NOMO-1 treated with dmso at 0.1 percent for 144 hours (cell line): ENCODE results near the gene POLR3G.

Source experiments
- DNase-seq: peaks from one replicate; lab custom pipeline; 2025; ENCODE audit not compliant: unreplicated experiment; lab: John Stamatoyannopoulos, UW

The POLR3G gene

GRCh38 chr5:90549729-90550275, 75.1 kb downstream of the POLR3G start:
- DNase-seq, result peak; percentile 2

DNA sequence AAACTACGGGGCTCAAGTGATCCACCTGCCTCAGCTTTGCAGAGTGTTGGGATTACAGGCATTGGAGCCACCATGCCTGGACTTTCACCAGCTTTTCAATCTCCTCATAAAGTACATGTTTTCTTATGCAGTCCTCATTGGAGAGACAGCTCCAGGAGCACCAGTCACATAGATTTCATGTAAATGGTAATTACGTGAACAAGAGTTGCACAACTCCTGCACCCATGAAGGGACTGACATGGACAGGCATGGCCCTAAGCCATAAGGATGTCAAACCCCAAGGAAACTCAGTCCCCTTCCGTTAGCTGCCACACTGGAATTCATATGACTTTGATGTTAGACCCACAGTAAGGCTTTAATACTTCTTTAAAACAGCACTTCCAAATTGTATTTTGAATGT, 76.3 kb downstream of the POLR3G start:
- DNase-seq, result peak; percentile 0

GRCh38 chr5:90551376-90551775, 76.7 kb downstream of the POLR3G start:
- peak; percentile 4 for DNase-seq

DNA sequence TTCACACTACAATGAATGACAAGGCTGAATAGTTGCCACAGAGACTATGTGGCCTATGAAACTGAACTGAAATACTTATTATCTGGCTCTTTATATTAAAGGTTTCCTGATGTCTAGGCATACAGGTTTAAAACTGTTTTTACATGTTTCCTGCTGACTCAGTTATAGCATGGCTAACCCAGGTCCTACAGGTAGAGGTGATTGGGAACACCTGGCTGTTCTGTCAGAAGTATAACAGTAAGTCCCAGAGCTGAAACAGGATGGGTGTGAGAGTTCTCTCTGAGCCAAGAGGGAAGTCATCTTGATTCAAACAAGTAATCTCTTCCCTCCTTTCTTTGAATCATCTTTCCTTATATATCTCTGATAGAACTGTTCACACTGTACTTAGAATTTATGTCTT, 79.0 kb downstream of the POLR3G start:
- DNase-seq, result no peak

DNA sequence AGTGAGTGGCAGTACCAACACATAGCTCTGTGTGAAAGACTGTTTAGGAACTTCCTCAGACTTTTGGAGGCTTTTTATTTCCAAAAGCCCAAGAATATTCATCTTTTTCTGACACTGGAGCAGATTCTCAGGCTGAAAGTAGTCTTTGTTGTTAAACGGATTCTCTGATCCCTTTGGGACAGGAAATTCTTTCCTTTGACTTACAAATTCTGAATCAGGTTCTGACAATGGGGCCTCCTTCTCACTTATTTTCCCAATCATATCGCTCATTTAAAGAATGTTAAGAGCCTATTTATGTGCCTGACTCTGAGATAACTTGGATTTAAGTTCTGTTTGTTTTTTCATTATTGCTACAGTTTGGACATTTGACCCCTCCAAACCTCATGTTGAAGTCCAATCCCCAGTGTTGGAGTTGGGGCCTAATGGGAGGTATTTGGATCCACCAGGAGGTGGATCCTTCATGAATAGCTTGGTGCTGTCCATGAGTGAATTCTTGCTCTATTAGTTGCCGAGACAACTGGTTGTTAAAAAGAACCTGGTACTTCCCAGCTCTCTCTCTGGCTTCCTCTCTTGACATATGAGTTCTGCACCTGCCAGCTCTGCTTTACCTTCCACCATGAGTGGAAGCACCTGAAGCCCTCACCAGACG, 79.8 kb downstream of the POLR3G start:
- no peak for DNase-seq

DNA sequence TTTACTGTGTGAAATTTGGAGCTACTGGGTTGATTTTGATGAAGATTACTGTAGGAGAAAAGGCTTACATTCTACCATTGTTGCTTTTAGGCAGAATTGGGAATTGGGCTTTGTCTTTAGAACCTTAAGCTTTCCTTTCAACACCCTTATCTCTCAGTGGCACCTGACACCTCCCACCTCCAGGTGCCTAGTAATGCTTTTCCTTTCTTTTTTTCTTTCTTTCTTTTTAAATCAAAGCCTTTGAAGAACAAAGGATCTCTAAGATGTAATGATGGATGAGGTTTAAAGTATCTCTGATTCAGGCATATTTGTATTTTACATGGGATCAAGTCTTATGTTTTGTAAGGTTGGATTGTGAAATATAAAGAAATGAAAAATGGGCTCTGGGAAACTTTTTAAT, 81.0 kb downstream of the POLR3G start:
- no peak for DNase-seq

GRCh38 chr5:90557391-90557790, 82.7 kb downstream of the POLR3G start:
- no peak for DNase-seq

DNA sequence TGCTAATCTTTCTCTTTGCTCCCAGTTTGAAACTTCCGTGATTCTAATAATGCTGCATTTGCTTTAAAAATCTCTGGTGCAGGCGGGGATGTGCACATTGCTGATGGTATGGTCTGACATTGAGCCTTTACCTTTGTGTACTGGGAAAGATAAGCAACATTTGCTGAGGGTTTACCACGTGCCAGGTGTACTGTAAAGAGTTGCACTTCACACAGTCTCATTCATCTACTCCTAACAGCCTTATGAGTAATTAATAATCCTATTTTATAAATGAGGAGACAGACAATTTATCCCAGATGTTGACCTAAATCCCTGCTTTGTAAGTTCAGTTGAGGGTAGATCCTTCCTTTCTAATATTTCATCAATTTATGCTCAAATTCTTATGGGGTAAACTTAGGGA, 83.2 kb downstream of the POLR3G start:
- DNase-seq, result no peak

- no peak for DNase-seq
Measured at GRCh38 chr5:90558344-90559192, 83.9 kb downstream of the POLR3G start, which contains the start of gene ADGRV1. Gene ADGRV1 (plus strand): TSS chr5:90558797. CDS start chr5:90558896, 99 bp downstream.

DNA sequence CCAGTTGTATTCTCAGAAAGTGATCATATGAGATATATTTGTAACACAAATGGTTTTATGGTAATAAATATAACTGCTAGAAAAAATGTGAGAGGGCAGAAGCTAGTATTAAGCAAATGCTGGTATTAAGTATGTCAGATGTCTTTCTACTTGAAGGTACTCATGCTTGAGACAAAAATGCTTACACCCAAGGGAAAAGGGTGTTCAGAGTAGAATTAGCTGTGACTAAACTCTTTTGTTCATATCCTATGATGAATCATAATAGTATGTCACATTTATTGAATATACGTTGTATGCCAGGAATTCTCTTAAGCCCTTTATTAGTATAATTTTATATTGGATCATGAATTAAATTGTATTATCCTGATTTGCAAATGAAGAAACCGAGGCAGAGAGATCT, 86.1 kb downstream of the POLR3G start:
- DNase-seq, result no peak

GRCh38 chr5:90561766-90562165, 87.1 kb downstream of the POLR3G start:
- no peak for DNase-seq

GRCh38 chr5:90562341-90562740, 87.7 kb downstream of the POLR3G start:
- DNase-seq, result no peak

GRCh38 chr5:90563108-90563507, 88.4 kb downstream of the POLR3G start:
- no peak for DNase-seq
